HEK293 (cell line): Measurements from ENCODE around the gene PDCD7.
"Not testable (repeated sequence)": the region's sequence is repeated elsewhere in the genome, so short reads cannot be mapped to it uniquely, and the experiment has no call there.

Source experiments
- TF ChIP-seq, protein P1 (sequence below): fragments of 450-650 bp; formaldehyde crosslinking; IDR thresholded peaks from 2 replicates; pipeline ENCODE4 v1.5.1; 2016; ENCODE audit warnings: missing biosample characterization, missing genetic modification characterization
- TF ChIP-seq, protein P2 (sequence below): fragments of 450-650 bp; formaldehyde crosslinking; conservative IDR thresholded peaks from 2 replicates; pipeline ENCODE4 v1.5.1; 2016; ENCODE audit warnings: low read depth, missing biosample characterization, missing genetic modification characterization

GRCh38 chr15:65137893-65138292 is 4.3 kb upstream of the PDCD7 start:
- TF ChIP-seq, protein P1, sequence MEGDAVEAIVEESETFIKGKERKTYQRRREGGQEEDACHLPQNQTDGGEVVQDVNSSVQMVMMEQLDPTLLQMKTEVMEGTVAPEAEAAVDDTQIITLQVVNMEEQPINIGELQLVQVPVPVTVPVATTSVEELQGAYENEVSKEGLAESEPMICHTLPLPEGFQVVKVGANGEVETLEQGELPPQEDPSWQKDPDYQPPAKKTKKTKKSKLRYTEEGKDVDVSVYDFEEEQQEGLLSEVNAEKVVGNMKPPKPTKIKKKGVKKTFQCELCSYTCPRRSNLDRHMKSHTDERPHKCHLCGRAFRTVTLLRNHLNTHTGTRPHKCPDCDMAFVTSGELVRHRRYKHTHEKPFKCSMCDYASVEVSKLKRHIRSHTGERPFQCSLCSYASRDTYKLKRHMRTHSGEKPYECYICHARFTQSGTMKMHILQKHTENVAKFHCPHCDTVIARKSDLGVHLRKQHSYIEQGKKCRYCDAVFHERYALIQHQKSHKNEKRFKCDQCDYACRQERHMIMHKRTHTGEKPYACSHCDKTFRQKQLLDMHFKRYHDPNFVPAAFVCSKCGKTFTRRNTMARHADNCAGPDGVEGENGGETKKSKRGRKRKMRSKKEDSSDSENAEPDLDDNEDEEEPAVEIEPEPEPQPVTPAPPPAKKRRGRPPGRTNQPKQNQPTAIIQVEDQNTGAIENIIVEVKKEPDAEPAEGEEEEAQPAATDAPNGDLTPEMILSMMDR: not testable (repeated sequence)
- TF ChIP-seq, protein P2, sequence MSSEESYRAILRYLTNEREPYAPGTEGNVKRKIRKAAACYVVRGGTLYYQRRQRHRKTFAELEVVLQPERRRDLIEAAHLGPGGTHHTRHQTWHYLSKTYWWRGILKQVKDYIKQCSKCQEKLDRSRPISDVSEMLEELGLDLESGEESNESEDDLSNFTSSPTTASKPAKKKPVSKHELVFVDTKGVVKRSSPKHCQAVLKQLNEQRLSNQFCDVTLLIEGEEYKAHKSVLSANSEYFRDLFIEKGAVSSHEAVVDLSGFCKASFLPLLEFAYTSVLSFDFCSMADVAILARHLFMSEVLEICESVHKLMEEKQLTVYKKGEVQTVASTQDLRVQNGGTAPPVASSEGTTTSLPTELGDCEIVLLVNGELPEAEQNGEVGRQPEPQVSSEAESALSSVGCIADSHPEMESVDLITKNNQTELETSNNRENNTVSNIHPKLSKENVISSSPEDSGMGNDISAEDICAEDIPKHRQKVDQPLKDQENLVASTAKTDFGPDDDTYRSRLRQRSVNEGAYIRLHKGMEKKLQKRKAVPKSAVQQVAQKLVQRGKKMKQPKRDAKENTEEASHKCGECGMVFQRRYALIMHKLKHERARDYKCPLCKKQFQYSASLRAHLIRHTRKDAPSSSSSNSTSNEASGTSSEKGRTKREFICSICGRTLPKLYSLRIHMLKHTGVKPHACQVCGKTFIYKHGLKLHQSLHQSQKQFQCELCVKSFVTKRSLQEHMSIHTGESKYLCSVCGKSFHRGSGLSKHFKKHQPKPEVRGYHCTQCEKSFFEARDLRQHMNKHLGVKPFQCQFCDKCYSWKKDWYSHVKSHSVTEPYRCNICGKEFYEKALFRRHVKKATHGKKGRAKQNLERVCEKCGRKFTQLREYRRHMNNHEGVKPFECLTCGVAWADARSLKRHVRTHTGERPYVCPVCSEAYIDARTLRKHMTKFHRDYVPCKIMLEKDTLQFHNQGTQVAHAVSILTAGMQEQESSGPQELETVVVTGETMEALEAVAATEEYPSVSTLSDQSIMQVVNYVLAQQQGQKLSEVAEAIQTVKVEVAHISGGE: not testable (repeated sequence)
